COLO668 (cell line): Measurements from ENCODE around the gene DDO.
"Not testable (repeated sequence)": the region's sequence is repeated elsewhere in the genome, so short reads cannot be mapped to it uniquely, and the experiment has no call there.

Experiments used
- DNase-seq: peaks from one replicate; lab custom pipeline; 2025; ENCODE audit not compliant: unreplicated experiment; lab: John Stamatoyannopoulos, UW

Gene DDO

DNA sequence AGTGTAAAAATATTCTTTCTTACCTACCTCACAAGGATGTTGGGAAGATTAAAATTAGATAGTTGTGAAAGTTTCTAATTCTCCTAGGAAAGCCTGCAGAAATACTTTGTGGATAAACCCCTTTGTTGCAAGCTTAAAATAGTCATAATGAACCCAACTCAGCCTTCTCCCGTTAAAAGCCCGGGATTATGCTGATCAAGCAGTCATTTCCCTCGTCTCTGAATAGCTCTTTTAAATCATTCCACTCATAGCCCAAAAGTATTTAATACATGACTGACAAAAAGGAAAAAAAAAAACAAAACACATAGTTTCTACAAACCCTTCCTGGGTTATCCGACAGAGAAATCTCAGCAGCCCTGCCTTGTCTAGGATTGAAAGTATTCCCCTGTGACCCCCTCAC, 46.3 kb downstream of the DDO start:
- DNase-seq: no peak

DNA sequence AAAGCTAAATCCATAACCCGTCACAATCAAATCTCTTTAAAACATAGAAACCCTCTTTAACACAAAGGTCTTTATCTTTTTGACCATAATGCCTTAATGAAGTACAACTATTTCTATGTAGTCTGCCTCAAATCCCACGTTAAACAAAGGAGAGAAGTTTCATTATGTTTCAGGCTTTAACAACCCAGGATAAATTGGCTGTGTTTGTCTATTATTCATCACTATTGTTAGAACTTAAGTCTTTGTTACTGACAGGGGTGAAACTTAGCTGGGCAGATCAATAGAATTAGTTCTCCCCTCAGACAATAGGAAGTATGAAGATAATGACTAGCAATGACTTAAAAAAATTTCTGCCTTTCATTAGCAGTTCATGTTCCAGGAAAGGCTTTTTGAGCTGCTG, 47.1 kb downstream of the DDO start:
- DNase-seq: no peak

DNA sequence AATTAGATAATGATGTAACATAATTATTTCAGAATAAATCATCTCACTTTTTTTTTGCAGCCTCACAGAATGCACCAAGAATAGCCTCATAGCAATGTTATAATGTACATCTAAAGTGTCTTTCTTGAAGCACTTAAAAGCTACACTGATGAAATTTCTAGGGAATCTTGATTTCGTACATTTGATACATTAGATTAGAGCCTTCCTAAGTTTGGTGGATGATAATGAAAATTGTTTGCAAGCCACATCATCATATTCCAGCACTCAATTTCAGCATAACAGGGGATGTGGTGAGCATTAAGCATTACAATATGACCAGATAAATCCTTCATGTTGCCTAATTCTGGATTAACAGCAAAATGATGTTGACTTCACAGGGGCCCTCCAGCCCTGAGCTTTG, 47.5 kb downstream of the DDO start:
- DNase-seq: no peak

DNA sequence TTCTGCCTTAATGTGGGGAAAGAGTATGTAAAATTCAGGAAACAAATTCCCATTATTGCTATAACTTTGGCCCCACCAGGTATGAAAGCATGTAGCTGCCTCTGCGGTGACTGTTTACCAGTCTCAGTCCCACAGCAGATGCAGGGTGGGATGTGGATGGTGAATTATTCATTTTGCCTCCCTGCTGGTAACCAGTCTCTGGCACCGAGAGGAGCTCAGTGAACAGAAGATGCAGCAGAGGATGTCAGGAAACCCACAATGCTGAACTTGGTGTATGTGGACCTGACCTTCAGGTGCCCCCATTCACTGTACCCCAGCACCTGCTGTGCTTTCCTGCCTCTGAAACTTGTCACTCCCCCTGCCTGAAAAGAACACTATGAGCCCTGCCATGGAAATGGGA, 48.4 kb downstream of the DDO start:
- no peak for DNase-seq

DNA sequence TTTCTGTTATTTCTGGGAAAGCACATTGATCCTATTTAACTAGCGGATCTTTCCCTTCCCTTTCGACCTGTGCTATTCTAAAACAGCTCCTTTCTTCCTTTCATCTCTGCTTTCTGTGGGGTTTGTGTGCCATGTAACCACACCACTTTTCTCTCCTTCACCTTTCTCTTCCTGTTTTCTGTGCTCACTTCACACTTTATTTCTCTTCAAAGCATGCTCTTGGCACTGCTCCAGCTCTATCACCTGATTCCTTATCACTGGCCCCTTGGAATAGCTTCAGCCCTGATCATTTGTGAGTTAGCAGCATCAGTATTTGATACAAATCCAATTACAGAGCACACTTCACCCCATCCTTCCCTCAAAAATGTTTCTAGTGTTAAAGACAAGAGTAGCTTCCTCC, 49.1 kb downstream of the DDO start:
- no peak for DNase-seq

DNA sequence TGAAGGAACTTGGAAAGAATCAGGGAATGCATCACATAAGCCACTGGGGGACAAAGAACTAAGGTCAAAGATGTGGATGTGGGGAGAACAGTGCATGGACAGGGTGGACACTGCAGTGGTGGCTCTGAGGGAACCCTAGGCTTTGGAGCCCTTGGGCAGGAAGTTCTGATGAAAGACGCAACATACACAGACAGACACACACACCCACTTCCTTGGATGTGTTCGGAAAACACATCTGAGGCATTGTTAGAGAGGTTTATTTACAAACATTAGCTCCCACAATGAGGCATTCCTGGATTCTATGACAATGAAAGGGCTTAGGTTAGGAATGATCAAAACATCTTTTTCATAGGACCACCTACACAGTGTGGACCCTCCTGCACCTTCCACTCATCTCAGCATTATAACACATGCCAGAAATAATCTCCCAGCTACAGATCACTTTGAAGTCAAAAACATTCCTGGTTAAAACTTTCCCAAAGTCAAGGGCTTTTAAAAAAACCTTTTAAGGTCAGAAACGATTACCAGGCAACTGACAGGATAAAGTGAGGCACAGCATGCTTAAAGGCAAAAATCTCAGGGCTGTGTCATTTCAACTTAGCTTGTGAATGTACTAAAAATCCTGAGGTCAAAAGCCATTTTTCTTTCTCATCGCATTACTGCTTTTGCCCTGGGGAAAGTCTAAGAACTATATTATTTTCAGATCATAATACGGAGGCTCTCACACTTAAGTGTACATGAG, 50.8 kb downstream of the DDO start:
- no peak for DNase-seq

DNA sequence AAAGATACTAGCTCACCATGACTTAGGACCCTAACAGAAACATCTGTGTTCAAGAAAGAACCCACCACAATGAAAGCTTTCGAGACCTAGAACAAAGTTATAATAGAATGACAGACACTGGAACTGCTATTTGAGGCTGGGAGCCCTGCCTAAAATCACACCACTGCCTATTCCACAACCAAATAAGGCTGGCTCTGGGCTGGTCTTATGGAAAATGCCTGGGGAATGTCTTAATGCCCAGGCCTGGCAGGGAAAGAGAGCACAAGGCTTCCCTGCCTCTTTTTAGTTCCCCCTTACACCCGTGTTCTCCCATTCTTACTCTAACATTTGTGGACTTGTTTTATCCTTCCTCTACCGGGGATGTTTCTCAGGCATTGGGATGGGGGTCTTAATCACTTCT, 51.6 kb downstream of the DDO start:
- no peak for DNase-seq

DNA sequence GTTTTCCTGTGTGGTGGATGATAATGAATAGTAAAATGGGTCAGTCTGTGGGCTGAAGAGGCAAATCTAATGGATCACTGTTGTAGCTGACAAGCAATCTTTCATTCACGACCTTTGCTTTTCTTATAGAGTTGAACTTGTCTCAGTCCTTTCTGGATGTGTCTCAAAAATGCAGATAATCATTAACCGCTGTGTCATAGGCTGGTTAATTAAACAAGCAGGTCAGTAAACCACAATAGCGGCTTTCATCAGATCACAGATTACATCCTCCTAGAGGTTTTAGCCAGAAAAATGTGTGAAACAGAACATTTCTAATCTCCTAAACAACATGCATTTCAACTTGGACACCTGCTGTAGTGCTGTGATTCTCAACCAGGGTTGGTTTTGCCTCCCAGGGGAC, 54.7 kb downstream of the DDO start:
- DNase-seq: no peak

DNA sequence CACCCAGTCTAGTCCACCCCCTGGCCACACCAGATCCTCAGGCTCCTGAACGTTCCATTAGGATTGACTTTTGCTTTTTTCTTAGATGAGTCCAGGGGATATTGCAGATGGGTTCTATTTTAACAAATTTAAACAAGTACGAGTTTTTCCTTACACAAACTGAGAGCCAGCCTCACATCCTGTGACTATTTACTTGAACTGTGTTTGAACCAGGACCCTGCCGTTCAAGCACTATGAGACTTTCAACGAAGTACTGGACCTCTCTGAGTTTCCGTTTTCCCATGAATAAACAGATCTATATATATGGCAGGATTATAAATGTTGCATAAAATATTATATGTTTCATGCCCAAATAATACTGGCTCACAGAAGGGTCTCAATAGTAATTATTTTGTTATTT, 55.8 kb downstream of the DDO start:
- DNase-seq: no peak

DNA sequence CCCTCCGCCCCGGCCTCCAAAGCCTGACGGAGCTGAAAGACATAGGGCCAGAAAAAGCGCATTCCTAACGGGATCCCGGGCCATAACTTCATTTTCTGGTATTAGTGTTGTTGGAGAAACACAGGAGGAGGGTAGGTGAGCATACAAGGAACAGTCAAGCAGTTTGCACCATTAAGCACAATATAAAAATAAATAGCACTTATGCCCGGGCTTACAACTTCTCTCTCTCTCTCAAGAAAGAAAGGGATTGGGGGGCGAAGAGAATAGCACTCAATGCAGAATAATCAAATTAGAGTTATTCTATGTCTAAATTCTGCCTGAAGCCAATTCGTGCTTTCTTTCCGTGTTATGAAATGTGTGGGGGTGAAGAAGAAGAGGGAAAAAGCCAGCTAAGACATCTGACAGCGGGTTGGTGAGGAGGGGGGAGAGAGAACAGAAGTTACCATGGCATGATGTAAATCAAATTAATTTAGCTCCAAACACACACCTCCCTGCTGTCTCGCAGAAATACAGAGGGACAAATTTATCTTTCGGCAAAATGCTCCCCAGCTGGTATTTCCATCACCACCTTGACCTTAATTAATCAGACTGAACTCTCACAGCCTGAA, 56.7 kb downstream of the DDO start:
- no peak for DNase-seq

DNA sequence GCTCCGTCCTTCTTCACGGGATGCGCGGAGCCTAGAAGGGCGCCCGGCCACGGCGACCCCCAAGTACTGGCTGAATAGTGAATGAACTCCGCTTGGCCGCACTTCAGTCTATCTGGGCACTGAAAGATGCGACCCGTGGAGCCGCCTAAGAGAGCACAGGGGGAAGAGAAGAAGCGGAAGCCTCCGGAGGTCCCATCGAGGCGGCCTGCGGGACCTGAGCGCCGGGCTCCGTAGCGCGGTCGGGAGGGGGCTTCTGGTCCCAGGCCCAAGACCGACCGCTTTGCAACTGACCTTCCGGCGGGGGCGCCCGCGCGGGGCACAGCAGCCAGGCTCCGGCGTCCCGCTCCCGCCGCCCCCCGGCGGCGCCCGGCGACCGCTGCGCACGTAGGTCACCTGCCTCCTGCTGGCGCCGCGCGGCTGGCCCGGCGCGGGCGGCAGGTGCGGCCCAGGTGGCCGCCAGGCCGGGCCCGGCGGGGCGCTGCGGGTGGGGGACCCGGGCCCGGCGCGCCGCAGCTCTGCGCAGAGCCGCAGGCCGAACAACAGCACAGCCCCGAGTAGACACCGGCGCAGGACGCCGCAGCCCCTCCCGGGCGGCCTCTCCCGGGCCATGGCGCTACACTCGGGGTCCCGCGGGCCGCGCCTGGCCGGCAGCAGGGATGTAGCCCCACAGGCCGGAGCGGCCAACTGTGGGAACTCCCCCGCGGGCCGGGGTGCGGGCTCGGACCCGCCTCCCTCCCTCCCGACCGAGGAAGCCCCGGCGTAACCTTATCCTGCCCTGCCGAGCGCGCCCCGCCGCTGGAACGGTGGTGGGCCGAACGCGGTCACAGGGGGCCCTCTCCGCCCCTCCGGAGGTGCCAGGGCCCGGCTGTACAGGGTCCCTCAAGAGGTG, 57.5 kb downstream of the DDO start, which contains the start of gene METTL24:
TSS of gene METTL24 (minus strand) at position 686 of the 889 bp plus-strand sequence. CDS start at position 609, 77 bp downstream.
- peak; percentile 67 for DNase-seq

DNA sequence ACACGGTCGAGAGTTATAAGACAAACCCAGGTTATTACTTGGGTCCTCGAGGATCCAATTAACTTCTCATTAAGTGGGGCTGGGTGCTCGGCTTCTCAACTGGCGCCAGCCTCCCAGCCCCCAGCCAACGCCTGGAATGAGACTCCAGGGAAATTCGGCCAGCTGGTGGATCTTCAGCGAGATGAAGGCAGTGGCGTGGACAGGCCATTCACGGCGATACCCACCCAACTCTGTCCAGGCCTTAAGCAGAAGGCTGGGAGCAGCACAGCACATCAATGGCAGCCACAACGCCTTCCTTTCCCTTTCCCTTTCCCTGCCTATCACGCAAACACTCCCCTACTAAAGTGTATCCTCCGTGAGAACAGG, 58.1 kb downstream of the DDO start:
- no peak for DNase-seq

DNA sequence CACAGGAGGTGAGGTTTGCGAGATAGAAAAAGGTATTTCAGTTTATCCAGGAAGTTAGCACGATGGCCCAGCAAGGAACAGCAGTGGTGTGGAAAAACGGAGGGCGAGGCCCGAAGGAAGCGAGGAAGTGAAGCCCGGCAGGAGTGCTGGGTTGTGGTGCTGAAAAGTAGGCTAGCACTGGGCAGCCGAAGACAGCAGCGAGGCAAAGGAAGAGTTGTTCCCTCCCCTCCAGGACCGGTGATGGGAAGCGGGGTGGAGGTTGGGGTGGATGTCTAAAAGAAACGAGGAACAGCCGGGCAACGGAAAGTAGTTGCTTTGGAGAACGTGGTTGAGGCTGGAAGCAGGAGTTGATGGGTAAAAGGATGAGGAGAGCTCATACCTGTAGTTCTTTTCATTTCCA, 58.6 kb downstream of the DDO start:
- no peak for DNase-seq

DNA sequence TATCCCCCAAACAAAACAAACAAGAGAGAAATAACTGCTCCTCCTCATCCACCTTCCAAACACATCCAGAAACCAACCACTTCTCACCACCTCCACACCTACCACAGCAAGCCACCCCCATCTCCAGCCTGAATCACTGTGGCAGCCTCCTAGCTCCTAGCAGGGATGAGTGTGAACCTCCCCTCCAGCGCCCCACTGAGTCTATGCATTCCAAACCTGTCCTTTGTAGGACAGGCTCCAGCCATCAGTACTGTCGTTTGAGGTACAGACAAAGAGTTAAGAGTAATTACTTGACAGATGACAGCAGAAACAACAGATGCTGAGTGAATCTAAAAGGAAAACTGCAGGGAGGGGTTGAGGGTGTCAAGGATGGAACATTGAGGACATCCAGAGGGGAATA, 59.6 kb downstream of the DDO start:
- DNase-seq: no peak

DNA sequence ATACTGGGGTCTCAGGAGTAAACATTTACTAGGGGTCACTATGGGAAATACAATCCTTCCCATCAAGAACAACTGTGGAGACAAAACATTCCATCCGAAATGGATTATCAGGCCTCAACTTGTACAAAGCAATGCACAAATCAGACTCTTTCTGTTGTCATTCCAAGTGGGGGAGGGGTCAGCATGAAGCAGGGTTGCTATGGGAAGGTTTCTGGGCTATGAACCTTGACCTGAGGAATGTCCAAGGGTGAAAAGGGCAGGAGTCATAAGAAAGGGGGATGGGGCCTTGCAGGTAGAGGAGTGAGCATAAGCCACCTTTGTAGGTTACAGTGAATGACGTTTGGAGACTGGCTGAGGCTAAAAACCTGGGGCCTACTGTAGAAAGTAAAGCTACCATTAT, 60.4 kb downstream of the DDO start:
- DNase-seq: no peak

DNA sequence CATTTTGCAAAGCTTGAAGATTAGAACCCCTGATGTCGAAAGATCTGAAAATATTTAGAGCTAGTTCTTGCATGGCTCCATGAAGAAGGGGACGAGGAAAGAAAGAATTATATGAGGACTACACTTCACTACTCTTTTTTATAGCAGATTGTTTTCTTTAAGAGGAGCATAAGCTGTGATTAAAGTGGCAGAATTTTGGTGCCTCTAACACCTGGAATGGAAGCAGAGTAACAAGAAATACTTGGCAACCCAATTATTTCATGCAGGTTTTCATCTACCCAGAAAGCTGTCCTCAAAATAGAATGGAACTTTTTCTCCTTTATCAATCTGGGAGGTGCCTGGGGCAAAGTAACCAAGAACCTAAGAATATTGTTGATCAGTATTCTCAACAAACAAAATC, 61.2 kb downstream of the DDO start:
- DNase-seq: no peak

DNA sequence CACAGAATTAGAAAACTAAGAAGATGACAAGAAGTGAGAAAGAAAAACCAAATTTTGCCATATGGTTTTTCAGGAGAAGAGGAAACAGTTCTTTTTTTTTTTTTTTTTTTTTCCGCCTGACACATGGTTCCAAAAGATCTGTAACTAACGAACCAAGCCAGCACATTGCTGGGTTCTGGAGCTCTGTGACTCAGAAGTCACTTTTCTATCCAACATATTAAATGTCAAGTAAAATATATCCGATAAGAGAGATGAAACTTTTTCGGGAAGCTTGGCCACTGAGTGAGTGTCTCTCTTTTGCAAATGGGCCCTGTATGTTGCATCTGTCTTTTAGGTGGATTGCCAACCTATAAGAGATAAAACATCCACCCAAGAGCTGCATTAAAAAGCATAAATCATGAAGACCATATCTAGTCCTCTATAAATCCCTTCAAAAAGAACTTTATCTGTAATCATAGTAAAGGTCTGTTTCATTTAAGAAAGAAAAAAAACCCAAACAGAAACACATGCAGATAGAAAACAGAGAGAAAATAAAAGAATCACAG, 61.8 kb downstream of the DDO start:
- no peak for DNase-seq

DNA sequence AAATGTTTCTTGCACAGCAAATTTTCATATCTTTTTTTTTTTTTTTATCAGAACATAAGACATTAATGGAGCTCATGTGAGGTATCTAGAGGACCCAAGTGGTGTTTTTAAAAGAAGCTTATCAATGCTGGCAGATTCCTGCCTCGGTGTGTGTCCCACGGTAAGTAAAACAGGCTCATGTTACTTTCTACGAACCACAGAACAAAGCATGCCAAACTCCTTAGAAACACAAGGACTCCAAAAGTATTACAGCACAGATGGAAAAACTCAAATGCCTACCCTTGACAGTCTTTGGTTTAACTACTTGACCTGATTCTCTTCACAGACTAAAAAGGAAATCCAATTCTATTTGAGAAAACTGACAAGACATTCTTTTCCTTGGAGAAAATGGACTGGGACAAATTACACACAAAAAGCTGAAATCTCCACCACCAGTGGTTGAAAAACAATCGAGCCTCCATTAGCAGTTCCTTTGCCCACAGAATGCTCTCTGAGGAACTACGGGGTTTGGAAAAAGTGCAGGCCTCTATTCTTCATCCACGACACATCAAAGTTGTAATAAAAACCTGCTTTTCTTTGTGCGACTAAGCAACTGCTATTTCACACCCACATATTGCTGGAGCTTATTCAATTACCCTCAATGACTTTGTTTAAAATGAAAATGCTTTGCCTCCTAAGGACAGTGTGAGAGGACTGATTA, 62.7 kb downstream of the DDO start:
- DNase-seq: no peak

DNA sequence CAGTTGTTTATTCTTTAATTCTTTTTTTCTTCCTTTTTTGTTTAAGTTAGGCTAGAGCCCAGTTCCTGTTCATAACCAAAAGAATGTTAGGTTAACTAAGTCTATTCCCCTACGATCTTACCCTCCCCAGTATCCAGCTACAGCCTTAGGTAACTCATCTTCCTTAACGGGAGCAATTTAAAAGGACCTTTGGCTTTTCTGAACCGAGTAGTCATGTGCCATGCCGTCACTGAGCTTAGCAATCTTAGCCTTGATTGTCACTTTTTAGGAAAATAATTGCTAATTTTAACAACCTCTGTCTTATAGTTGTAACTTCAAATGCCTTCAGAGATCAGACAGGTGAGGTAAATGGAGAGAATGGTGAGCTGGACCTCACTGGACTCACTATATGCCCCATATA, 63.4 kb downstream of the DDO start:
- DNase-seq: no peak

DNA sequence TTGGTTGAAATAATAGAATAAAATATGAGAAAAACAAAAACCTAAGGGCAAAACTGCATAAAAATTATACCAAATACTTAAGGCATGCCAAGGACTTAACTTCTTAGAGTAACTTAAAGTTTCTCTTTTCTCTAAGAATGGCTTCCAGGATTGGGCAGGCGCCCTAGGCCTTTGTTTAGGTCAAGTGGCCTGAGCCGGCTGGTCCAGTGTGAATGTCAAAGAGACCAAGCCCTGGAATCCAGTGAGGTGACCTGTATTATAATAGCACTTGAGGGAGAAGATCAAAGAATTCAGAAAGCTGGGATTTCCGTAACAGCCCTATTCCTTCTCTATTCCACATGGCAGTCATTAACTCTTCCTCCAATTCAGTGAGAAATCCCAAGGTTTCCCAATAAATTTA, 63.8 kb downstream of the DDO start:
- DNase-seq: no peak

DNA sequence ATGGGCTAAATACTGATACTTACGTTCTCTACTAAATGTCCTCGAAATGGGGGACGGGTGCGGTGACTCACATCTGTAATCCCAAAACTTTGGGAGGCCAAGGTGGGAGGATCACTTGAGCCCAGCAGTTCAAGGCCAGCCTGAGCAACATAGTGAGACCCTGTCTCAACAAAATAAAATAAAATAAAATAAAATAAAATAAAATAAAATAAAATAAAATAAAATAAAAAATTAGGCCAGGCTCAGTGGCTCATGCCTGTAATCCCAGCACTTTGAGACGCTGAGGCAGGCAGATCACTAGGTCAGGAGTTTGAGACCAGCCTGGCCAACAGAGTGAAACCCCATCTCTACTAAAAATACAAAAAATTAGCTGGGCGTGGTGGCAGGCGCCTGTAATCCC, 64.8 kb downstream of the DDO start:
- DNase-seq: not testable (repeated sequence)
